Lung (tissue), 12 donors: ENCODE results near the gene EIF5. TPM values are rescaled to one million over a fixed set of nuclear protein-coding genes. Genes with fewer than 3 reads are reported as not detected.

ENCODE experiments used
- ATAC-seq: fragments of 200-7000 bp; cut with Tn5 transposase; one replicate; pipeline ENCODE4 v1.9.1; 2020; ENCODE audit warnings: moderate number of reproducible peaks; ENCODE audit not compliant: insufficient read depth, low FRiP score
- DNase-seq, 3 donors: peaks; one replicate each; pipeline ENCODE4 v3.0.0-alpha.2; 2013 to 2017
- H3K27ac ChIP-seq, 2 donors: one replicate each; pipeline ENCODE4 v1.5.1; 2013; ENCODE audit warnings: mild to moderate bottlenecking in 2 of 2, moderate library complexity in 2 of 2, control low read depth in 1 of 2, inconsistent platforms in 1 of 2, low read depth in 1 of 2, low read length in 1 of 2
- H3K27me3 ChIP-seq, 3 donors: one replicate each; pipeline ENCODE4 v1.5.1; 2013; ENCODE audit warnings: low read length in 2 of 3; ENCODE audit not compliant: control insufficient read depth in 3 of 3, insufficient read depth in 3 of 3
- H3K36me3 ChIP-seq, 4 donors: one replicate each; pipeline ENCODE4 v1.5.1; 2013; ENCODE audit warnings: low read length in 4 of 4, mild to moderate bottlenecking in 1 of 4, moderate library complexity in 1 of 4; ENCODE audit not compliant: control insufficient read depth in 4 of 4, insufficient read depth in 4 of 4
- H3K4me1 ChIP-seq, 5 donors: one replicate each; pipeline ENCODE4 v1.5.1; 2013; ENCODE audit warnings: low read length in 5 of 5, mild to moderate bottlenecking in 2 of 5, moderate library complexity in 1 of 5; ENCODE audit not compliant: control insufficient read depth in 5 of 5, insufficient read depth in 5 of 5
- H3K4me3 ChIP-seq: one replicate; pipeline ENCODE4 v1.5.1; 2013; ENCODE audit warnings: mild to moderate bottlenecking, control low read depth, moderate library complexity
- H3K9ac ChIP-seq, 2 donors: one replicate each; pipeline ENCODE4 v1.5.1; 2013; ENCODE audit warnings: low read length in 2 of 2, control low read depth in 1 of 2; ENCODE audit not compliant: insufficient read depth in 1 of 2
- H3K9me3 ChIP-seq, 4 donors: one replicate each; pipeline ENCODE4 v1.5.1; 2013; ENCODE audit warnings: low read length in 3 of 4, mild to moderate bottlenecking in 1 of 4, moderate library complexity in 1 of 4; ENCODE audit not compliant: control insufficient read depth in 4 of 4, insufficient read depth in 3 of 4
- WGBS, 2 donors: extraction: QIAGEN DNeasy Blood & Tissue Kit; methylation state at CpG; one replicate each; pipeline ENCODE4 v1.1.7; 2013; 5-methylcytosine and 5-hydroxymethylcytosine counted together
- polyA plus RNA-seq, 2 donors: library from polyadenylated mRNA; stranded (reverse); fragments of 200-250 nt; gene quantifications; one replicate each; pipeline ENCODE4 v1.2.1, GENCODE V29; 2013
- total RNA-seq, 2 donors: library from RNA; depleted of rRNA in 1 of 2; stranded (reverse); fragments of >200 nt in 1 of 2; gene quantifications; one replicate each; pipeline ENCODE4 v1.2.1, GENCODE V29; 2014 to 2021
- TF ChIP-seq, protein P1 (sequence below): IDR thresholded peaks from 2 replicates; pipeline ENCODE4 v1.5.1; 2012; ENCODE audit warnings: mild to moderate bottlenecking; ENCODE audit errors: control extremely low read depth, extremely low read depth
- donor health status: control.
- donor health status: control.
- donor health status: Bipolar disorder and iron deficiency.
- donor health status: healthy.
- donor health status: DM: yes; HTN: yes; CAD: no.

Gene EIF5
- total and polyA plus RNA-seq, 4 donors = 50.4 to 255 (median 161) TPM

DNA sequence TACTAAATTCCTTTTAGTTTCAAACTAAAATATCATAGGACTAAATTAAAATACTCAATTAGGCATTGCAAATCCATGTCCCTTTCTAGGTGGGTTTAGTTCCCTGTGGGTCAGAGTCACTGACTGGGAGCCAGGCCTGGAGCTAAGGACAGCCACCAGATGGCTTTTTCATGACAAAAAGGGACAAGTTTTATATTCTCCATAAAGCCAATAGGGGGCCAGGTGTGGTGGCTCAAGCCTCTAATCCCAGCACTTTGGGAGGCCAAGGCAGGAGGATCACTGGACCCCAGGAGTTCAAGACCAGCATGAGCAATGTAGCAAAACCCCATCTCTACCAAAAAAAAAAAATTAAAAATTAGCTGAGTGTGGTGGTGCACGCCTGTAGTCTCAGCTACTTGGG lies 35.4 kb upstream of the EIF5 start:
- WGBS, 2 donors = 100% methylated on average over 1 of the region's 1 CpG
- no peaks in the 10 kb centered on the region for H3K4me1 ChIP-seq
- TF ChIP-seq, protein P1, sequence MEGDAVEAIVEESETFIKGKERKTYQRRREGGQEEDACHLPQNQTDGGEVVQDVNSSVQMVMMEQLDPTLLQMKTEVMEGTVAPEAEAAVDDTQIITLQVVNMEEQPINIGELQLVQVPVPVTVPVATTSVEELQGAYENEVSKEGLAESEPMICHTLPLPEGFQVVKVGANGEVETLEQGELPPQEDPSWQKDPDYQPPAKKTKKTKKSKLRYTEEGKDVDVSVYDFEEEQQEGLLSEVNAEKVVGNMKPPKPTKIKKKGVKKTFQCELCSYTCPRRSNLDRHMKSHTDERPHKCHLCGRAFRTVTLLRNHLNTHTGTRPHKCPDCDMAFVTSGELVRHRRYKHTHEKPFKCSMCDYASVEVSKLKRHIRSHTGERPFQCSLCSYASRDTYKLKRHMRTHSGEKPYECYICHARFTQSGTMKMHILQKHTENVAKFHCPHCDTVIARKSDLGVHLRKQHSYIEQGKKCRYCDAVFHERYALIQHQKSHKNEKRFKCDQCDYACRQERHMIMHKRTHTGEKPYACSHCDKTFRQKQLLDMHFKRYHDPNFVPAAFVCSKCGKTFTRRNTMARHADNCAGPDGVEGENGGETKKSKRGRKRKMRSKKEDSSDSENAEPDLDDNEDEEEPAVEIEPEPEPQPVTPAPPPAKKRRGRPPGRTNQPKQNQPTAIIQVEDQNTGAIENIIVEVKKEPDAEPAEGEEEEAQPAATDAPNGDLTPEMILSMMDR = no peak
- H3K27me3 ChIP-seq = peaks cover 0 to 1% (median 0%) of the 10 kb centered on the region in 3 donors
- H3K9ac ChIP-seq = no peak overlapping the region
- DNase-seq = no peak
- no peak overlapping the region for H3K4me3 ChIP-seq
- no peaks in the 10 kb centered on the region for H3K36me3 ChIP-seq
- no peak overlapping the region for H3K27ac ChIP-seq
- H3K9me3 ChIP-seq = peaks cover 0 to 2% (median 0%) of the 10 kb centered on the region in 4 donors
- ATAC-seq = no peak

DNA sequence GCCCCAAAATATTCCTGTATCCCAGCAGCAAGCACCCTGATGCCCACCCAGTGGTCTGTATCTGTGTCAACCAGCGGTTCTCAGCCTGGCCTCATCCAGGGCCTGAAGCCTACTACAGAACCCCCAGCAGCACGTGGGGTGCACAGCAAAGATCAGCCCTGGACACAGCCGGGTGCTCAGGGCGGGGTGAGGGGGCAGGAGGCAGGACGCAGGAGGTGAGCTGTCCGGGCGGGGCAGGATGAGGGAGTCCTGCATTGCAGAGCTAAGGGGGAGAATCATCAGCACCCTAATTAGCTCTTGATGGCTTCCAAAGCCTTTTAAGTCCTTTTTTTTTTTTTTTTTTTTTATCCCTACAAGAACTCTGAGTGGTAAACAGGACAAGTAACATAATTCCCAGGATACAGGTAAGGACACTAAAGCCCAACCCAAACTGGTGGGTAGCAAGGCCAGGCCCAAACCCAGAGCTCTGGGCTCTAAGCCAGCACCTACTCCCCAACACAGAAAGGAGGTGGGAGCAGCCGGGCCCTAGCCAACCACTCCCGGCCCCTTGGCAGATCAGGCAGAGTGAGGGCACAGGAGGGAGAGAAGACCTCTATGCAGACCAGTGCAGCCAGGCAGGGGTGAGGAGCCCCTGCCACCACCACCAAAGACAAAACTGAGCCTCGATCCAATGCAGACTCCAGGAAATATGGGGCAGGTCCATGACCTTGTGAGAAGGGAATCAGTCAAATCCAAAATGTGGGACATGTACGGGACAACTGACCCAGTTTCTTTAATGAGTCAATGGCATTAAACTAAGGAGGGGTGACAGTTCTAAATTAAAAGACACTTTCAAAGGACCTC lies 32.3 kb upstream of the EIF5 start:
- DNase-seq (no peak), ATAC-seq (no peak)
- Histone ChIP-seq H3K27ac (no peak overlapping the region), H3K9ac (no peak overlapping the region), H3K4me1 (no peaks in the 10 kb centered on the region), H3K27me3 (no peaks in the 10 kb centered on the region), H3K36me3 (no peaks in the 10 kb centered on the region), H3K4me3 (no peak overlapping the region), H3K9me3 (peaks cover 0 to 4% (median 0%) of the 10 kb centered on the region in 4 donors)
- TF ChIP-seq, protein P1 = no peak
- 90 to 91% methylated on average over 11 of the region's 11 CpGs for WGBS, 2 donors

DNA sequence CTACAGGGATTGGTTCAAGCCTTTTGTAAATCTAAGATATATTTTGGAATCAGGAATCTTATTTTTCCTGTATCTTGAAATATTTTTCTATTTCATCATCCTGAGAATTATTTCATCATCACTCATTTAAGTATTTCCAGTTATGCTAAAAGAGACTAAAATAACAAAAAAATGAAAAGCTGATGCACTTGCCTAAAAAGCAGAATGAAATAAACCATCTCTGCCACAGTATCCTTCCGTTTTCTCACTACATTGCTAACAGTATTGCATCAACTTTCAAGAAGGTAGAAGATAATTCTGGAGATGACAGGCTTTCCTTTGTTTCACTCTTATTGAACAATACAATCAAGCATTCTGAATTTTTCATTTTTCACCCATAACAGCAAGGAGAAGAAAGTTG lies 31.1 kb upstream of the EIF5 start:
- Histone ChIP-seq H3K9ac (no peak overlapping the region), H3K27ac (no peak overlapping the region), H3K4me3 (no peak overlapping the region), H3K9me3 (peaks cover 0 to 4% (median 0%) of the 10 kb centered on the region in 4 donors), H3K4me1 (no peaks in the 10 kb centered on the region), H3K36me3 (no peaks in the 10 kb centered on the region), H3K27me3 (no peaks in the 10 kb centered on the region)
- ATAC-seq (no peak), DNase-seq (no peak)
- TF ChIP-seq, protein P1 = no peak
- 34 to 73% methylated on average over 1 of the region's 1 CpG for WGBS, 2 donors
